ENCODE data around the gene FRAS1. TPM values are rescaled to one million over a fixed set of nuclear protein-coding genes. Genes with fewer than 3 reads are reported as not detected.

FRAS1 gene
- total RNA-seq, 1 donor from 2014 or later, result not detected

GRCh38 chr4:78363031-78363570 is 306.0 kb downstream of the FRAS1 start:
- Mint-ChIP-seq H3K27ac (no peak overlapping the region), H3K4me3 (no peak overlapping the region), H3K9me3 (no peaks in the 10 kb centered on the region), H3K36me3 (ENCODE audit: low read depth) (no peaks in the 10 kb centered on the region), H3K4me1 (no peaks in the 10 kb centered on the region), H3K27me3 (peaks cover 28% of the 10 kb centered on the region)
- intact Hi-C loops (cut with micrococcal nuclease), result no loop called here
- no peak for DNase-seq

GRCh38 chr4:78369679-78370078 is 312.6 kb downstream of the FRAS1 start:
- Mint-ChIP-seq H3K9me3 (no peaks in the 10 kb centered on the region), H3K4me1 (no peaks in the 10 kb centered on the region), H3K27me3 (peaks cover 7% of the 10 kb centered on the region), H3K4me3 (no peak overlapping the region), H3K27ac (no peak overlapping the region), H3K36me3 (ENCODE audit: low read depth) (no peaks in the 10 kb centered on the region)
- DNase-seq, result no peak
- intact Hi-C loops (cut with micrococcal nuclease), result no loop called here

DNA sequence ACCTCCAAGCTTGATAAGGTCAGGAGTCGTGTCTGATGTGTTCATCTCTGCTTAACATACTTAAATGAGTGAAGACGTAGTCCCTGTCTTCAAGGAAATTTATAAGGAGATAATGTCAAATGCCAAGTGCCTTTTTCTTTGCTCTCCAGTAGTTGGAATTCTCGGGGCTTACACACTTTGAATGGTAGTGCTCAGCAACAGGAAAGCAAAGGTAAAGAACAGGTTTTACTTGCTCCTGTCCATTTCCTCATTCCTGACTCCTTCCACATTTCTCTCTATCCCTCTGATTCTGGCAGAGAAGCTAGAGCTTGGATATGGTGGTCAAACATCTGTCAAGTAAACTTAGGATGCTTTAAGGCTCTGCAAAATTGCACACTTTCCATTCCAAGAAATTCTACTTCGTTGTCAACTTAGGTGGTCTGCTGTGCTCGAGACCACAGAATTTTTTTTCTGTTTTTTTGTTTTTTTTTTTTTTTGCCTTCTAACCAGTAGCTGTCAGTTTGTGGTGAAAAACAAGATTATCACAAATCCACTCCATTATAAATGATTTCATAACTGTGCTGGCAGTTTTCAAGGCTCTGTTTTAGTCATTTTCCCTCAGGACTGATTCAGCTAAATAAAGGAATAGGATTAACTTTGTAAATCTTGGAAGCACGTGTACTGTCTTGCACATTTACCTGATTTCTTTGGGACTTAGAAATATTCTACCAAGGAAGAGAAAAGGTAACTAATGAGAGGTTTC is 313.7 kb downstream of the FRAS1 start:
- Mint-ChIP-seq H3K36me3 (ENCODE audit: low read depth) (no peaks in the 10 kb centered on the region), H3K4me1 (no peaks in the 10 kb centered on the region), H3K9me3 (no peaks in the 10 kb centered on the region), H3K4me3 (no peak overlapping the region), H3K27me3 (peaks cover 7% of the 10 kb centered on the region), H3K27ac (no peak overlapping the region)
- no peak for DNase-seq
- intact Hi-C loops (cut with micrococcal nuclease), result no loop called here

DNA sequence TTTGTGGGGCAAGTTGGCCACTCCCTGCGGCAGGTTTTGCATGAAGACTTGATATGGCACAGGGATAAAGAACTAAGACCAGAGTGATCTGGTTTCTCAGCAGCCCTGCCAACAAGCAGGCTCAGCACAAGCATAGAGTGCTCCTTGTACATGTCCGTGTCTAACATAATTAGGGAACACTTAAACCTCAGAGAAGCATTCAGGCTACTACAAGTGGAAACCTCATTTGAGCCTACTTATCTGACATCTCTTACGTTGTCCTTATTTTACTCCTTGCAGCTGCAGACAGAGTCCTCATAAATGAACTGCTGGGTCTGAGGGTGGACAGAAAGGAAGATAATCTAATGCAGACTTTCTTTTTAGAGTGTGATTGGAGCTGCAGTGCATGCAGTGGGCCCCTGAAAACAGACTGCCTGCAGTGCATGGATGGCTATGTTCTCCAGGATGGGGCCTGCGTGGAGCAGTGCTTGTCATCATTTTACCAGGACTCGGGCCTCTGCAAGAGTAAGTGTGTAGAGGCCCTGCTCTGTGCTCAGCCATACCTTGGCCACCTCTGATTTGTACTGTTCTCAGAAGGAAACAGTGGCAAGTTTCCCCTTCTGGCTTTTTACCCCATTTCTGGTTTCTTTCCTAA is 315.3 kb downstream of the FRAS1 start:
- peaks cover 4% of the 10 kb centered on the region for H3K27me3 Mint-ChIP-seq
- no peak overlapping the region for H3K4me3 Mint-ChIP-seq
- no peaks in the 10 kb centered on the region for H3K9me3 Mint-ChIP-seq
- no peaks in the 10 kb centered on the region for H3K36me3 Mint-ChIP-seq (ENCODE audit: low read depth)
- H3K4me1 Mint-ChIP-seq, result no peaks in the 10 kb centered on the region
- DNase-seq, result no peak
- intact Hi-C loops (cut with micrococcal nuclease), result no loop called here
- H3K27ac Mint-ChIP-seq, result no peak overlapping the region

GRCh38 chr4:78377555-78377954 is 320.4 kb downstream of the FRAS1 start:
- Mint-ChIP-seq H3K9me3 (no peaks in the 10 kb centered on the region), H3K36me3 (ENCODE audit: low read depth) (no peaks in the 10 kb centered on the region), H3K27ac (no peak overlapping the region), H3K4me3 (no peak overlapping the region), H3K4me1 (no peaks in the 10 kb centered on the region), H3K27me3 (peaks cover 6% of the 10 kb centered on the region)
- no peak for DNase-seq
- intact Hi-C loops (cut with micrococcal nuclease), result no loop called here

- intact Hi-C loops (cut with micrococcal nuclease), result no loop called here
- H3K27me3 Mint-ChIP-seq, result peaks cover 9% of the 10 kb centered on the region
- no peak overlapping the region for H3K4me3 Mint-ChIP-seq
Measured at GRCh38 chr4:78379040-78379439, 321.9 kb downstream of the FRAS1 start.

DNA sequence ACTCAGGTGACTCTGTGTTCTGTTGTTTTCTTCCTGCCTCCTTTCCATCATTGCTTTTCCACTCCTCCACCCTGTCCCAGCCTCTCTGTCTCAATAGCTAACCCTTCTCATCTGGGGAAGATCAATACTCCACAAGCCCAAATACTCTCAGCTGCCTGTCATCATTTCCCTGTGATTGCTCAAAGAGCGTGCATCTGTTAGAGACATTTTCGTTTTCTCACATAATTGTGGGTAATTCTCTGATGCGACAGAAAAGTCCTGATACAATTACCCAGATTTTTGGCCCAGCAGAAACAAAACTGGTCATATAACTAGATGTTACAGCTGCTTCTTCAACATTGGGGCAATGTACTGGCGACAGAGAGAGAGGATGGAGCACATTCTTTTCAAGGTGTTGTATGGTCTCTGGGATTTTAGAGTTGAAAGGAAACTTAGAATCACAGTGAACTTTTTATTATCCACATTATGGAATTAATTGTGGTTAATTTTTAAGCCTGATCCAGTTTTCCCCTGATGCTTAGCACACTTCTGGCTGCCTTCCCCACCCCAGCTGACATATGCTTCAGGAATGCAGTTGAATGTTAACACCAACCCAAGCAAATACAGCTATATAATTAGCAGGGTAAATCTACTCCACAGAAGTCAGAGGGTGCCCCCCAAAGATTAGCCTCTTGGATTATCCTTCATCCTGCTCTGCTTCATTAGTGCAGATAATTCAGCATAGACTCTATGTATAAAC is 323.0 kb downstream of the FRAS1 start:
- no peaks in the 10 kb centered on the region for H3K9me3 Mint-ChIP-seq
- no peak overlapping the region for H3K4me3 Mint-ChIP-seq
- no peak for DNase-seq
- peaks cover 9% of the 10 kb centered on the region for H3K27me3 Mint-ChIP-seq
- intact Hi-C loops (cut with micrococcal nuclease), result no loop called here
- no peaks in the 10 kb centered on the region for H3K4me1 Mint-ChIP-seq
- no peak overlapping the region for H3K27ac Mint-ChIP-seq
- no peaks in the 10 kb centered on the region for H3K36me3 Mint-ChIP-seq (ENCODE audit: low read depth)

More at GRCh38 chr4:78379040-78379439, 321.9 kb downstream of the FRAS1 start:
- DNase-seq, result no peak
- Mint-ChIP-seq H3K27ac (no peak overlapping the region), H3K4me1 (no peaks in the 10 kb centered on the region), H3K36me3 (ENCODE audit: low read depth) (no peaks in the 10 kb centered on the region), H3K9me3 (no peaks in the 10 kb centered on the region)

DNA sequence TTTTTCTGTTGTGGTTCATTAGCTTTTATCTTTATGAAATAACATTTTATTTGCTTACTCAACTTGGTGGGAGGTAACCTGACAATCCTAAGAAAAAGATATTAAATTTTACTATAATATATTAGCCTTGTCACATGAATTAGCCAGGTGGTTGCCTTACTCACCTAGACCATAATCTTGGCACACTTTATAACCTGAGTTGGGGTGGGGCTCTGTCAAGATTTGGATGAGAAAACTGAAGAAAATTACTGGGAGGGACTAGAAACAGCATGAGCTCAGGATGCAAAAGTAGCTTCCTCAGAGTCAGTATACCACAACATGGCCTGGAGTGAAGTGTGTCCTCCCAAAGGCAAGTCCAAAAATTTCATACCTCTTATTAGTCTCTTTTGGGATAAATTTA is 329.6 kb downstream of the FRAS1 start:
- peaks cover 7% of the 10 kb centered on the region for H3K27me3 Mint-ChIP-seq
- no peak for DNase-seq
- peaks cover 3% of the 10 kb centered on the region for H3K9me3 Mint-ChIP-seq
- H3K27ac Mint-ChIP-seq, result no peak overlapping the region
- intact Hi-C loops (cut with micrococcal nuclease), result no loop called here
- H3K36me3 Mint-ChIP-seq (ENCODE audit: low read depth), result no peaks in the 10 kb centered on the region
- H3K4me1 Mint-ChIP-seq, result no peaks in the 10 kb centered on the region
- H3K4me3 Mint-ChIP-seq, result no peak overlapping the region

GRCh38 chr4:78395642-78396041 is 338.5 kb downstream of the FRAS1 start:
- no peak for DNase-seq
- Mint-ChIP-seq H3K27ac (no peak overlapping the region), H3K27me3 (peaks cover 12% of the 10 kb centered on the region), H3K4me3 (no peak overlapping the region), H3K4me1 (no peaks in the 10 kb centered on the region), H3K36me3 (ENCODE audit: low read depth) (no peaks in the 10 kb centered on the region), H3K9me3 (peaks cover 13% of the 10 kb centered on the region)
- intact Hi-C loops (cut with micrococcal nuclease), result no loop called here

DNA sequence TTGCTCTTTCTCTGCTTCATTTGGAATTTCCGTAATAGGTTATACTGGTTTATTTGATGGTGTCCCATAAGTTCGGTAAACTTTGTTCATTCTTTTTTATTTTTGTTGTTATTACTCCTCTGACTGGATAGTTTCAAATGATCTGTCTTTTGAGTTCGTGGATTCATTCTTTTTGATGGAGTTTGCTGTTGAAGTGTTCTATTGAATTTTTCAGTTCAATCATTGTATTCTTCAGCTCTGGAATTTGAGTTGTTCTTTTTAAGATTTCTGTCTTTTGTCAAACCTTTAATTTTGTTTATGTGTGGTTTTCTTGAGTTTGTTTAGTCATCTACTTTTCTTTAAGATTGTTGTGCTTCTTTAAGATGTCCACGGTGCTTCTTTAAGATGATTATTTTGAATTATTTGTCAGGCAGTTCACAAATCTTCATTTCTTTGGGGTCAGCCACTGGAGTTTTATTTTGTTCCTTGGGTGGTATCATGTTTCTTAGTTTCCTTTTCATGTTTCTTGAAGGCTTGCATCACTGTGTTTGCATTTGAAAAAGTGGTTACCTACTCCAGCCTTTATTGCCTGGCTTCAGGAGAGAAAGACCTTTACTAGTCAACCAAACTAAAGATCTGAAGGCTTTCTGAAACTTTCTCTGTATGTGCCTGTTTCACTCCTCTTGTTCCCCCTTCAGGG is 339.6 kb downstream of the FRAS1 start:
- no peak overlapping the region for H3K27ac Mint-ChIP-seq
- peaks cover 9% of the 10 kb centered on the region for H3K27me3 Mint-ChIP-seq
- H3K4me3 Mint-ChIP-seq, result no peak overlapping the region
- intact Hi-C loops (cut with micrococcal nuclease), result no loop called here
- no peak for DNase-seq
- H3K36me3 Mint-ChIP-seq (ENCODE audit: low read depth), result no peaks in the 10 kb centered on the region
- peaks cover 13% of the 10 kb centered on the region for H3K9me3 Mint-ChIP-seq
- H3K4me1 Mint-ChIP-seq, result no peaks in the 10 kb centered on the region

GRCh38 chr4:78397292-78397630 is 340.1 kb downstream of the FRAS1 start:
- H3K36me3 Mint-ChIP-seq (ENCODE audit: low read depth), result no peaks in the 10 kb centered on the region
- no peak for DNase-seq
- H3K4me1 Mint-ChIP-seq, result no peaks in the 10 kb centered on the region
- no peak overlapping the region for H3K27ac Mint-ChIP-seq
- peaks cover 9% of the 10 kb centered on the region for H3K27me3 Mint-ChIP-seq
- no peak overlapping the region for H3K4me3 Mint-ChIP-seq
- intact Hi-C loops (cut with micrococcal nuclease), result no loop called here
- H3K9me3 Mint-ChIP-seq, result peaks cover 13% of the 10 kb centered on the region

DNA sequence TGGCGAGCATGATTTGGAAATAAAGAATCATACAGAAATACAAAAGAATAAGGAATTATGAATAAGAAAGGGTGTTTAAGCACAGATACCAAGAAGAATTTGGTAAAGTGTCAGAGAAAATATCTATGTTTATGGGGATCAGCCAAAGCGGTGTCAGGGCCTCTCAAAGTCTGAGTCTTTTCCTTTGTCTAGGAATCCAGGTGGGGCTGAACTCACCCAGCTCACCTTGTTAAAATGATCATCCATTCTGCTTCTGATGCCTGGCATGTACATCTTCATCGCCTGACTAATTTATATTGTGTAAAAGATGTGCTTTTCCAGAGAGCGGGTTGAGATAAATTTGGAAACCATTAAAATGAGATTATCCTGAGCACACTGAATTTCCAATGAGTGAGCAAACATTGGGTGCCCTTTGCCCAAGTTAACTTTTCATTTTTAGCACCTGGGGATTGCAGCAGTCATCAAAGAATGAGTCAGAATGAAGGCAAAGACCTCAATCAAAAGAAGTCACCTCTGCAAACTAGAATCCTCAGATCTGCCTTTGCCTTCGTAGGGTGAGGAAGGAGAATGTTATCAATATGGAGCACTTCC is 352.6 kb downstream of the FRAS1 start:
- Mint-ChIP-seq H3K36me3 (ENCODE audit: low read depth) (no peaks in the 10 kb centered on the region), H3K27me3 (peaks cover 6% of the 10 kb centered on the region), H3K27ac (no peak overlapping the region), H3K4me3 (no peak overlapping the region), H3K9me3 (no peaks in the 10 kb centered on the region), H3K4me1 (no peaks in the 10 kb centered on the region)
- intact Hi-C loops (cut with micrococcal nuclease), result no loop called here
- no peak for DNase-seq

- intact Hi-C loops (cut with micrococcal nuclease), result no loop called here
- H3K4me1 Mint-ChIP-seq, result no peaks in the 10 kb centered on the region
Measured at GRCh38 chr4:78410225-78410624, 353.1 kb downstream of the FRAS1 start.

More at GRCh38 chr4:78410225-78410624, 353.1 kb downstream of the FRAS1 start:
- H3K36me3 Mint-ChIP-seq (ENCODE audit: low read depth), result no peaks in the 10 kb centered on the region
- H3K27ac Mint-ChIP-seq, result no peak overlapping the region
- no peak for DNase-seq
- no peak overlapping the region for H3K4me3 Mint-ChIP-seq
- H3K27me3 Mint-ChIP-seq, result peaks cover 6% of the 10 kb centered on the region
- no peaks in the 10 kb centered on the region for H3K9me3 Mint-ChIP-seq
